ENCODE measurements around the gene ROBO2.

The ROBO2 gene

DNA sequence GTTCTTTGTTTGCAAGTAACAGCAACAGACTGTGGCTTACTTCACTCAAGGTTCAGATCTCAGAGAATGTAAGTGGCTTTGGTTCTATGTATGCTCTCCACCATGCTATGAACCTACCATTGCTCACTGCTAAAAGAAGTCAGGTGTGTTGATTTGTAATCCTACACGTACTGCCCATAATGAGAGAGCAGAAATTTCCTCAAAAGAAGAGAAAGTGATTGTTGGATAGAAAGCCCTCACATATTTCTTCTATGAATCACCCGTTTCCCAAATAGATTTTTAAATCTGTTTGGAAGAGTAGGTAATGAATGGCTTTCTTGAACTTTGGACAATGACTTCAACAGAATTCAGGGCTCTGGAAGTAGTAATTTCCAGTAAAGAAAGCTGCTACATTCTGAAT lies 565.4 kb downstream of the ROBO2 start:
- no peak overlapping the region for H3K4me3 ChIP-seq (ENCODE audit: low read depth, low read length)
- TF ChIP-seq, protein P1, sequence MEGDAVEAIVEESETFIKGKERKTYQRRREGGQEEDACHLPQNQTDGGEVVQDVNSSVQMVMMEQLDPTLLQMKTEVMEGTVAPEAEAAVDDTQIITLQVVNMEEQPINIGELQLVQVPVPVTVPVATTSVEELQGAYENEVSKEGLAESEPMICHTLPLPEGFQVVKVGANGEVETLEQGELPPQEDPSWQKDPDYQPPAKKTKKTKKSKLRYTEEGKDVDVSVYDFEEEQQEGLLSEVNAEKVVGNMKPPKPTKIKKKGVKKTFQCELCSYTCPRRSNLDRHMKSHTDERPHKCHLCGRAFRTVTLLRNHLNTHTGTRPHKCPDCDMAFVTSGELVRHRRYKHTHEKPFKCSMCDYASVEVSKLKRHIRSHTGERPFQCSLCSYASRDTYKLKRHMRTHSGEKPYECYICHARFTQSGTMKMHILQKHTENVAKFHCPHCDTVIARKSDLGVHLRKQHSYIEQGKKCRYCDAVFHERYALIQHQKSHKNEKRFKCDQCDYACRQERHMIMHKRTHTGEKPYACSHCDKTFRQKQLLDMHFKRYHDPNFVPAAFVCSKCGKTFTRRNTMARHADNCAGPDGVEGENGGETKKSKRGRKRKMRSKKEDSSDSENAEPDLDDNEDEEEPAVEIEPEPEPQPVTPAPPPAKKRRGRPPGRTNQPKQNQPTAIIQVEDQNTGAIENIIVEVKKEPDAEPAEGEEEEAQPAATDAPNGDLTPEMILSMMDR (IDR thresholded peaks at IDR 0.05; ENCODE audit: borderline replicate concordance, insufficient read depth, low read depth, low read length): no peak

DNA sequence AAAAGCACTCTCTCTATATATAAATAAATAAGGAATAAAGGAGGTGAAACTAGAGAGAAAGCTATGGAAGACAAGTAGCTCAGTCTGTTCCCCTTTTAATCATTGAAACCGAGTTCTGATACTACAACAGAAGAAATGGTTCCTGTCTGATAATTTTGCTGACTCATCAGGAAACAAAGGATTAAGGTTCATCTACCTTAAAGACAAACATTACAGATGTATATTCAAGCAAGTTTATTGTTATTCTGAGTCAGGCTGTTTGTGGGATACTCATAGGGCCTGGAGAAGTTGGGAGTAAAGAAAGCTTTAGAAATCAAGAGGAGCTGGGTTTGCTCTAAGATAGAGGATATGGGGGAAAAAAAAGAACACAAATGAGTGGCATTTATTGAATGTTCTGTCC lies 566.0 kb downstream of the ROBO2 start:
- no peak overlapping the region for H3K4me3 ChIP-seq (ENCODE audit: low read depth, low read length)
- TF ChIP-seq, protein P1 (IDR thresholded peaks at IDR 0.05; ENCODE audit: borderline replicate concordance, insufficient read depth, low read depth, low read length): no peak

DNA sequence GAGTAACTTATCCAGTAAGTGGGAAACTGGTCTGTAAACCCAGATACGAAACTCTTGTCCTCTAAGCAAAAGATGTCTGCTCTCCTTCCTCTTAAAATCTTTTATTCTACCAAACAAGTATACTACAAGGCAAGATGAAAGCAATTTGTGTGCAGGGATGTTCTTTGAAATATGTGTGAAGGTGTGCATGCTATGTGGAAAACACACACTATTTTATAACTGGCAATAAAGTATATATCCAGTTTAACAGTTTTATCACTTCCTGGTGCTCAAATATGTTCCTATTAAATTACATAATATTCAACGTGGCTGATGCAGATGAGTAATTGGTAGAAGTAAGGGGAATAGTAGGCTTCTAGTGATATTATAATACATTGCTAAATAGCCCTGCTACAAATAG lies 566.5 kb downstream of the ROBO2 start:
- no peak overlapping the region for H3K4me3 ChIP-seq (ENCODE audit: low read depth, low read length)
- TF ChIP-seq, protein P1 (IDR thresholded peaks at IDR 0.05; ENCODE audit: borderline replicate concordance, insufficient read depth, low read depth, low read length): no peak

DNA sequence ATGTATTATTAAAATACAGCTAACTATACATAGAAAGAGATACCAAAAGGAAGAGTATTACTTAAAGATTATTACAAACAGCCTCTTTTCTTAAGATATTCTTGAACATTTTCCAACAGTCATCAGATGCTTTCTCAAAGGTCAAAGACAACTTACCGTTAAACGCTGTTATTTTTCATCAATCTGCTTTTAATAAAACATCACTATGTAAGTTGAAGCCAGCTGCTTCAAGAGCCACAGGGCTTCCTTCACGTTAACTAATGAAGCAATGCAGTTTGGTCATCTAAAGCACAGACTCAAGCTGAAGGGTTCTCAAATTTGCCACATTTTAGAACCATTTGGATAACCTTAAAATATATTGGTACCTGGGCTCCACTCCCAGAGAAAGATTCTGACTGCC lies 578.8 kb downstream of the ROBO2 start:
- TF ChIP-seq, protein P1 (IDR thresholded peaks at IDR 0.05; ENCODE audit: borderline replicate concordance, insufficient read depth, low read depth, low read length): no peak
- no peak overlapping the region for H3K4me3 ChIP-seq (ENCODE audit: low read depth, low read length)

DNA sequence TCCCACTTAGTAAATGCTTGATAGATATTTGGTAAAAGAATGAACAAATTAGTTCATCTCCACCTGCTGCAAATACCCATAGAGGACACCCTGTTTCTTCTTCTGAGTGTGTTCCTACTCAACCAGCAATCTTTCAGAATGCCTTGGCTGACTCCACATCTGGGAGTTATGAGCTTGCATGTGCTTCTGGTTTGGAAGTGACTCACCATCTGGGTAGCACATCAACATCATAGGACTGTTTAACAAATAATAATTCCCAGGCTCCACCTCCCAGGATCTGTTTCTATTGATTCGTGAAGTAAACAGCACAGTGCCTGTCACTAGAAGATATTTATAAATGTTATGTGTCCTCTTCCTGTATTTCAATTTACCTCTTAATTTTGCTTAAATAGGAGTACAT lies 580.1 kb downstream of the ROBO2 start:
- no peak overlapping the region for H3K4me3 ChIP-seq (ENCODE audit: low read depth, low read length)
- TF ChIP-seq, protein P1 (IDR thresholded peaks at IDR 0.05; ENCODE audit: borderline replicate concordance, insufficient read depth, low read depth, low read length): no peak

DNA sequence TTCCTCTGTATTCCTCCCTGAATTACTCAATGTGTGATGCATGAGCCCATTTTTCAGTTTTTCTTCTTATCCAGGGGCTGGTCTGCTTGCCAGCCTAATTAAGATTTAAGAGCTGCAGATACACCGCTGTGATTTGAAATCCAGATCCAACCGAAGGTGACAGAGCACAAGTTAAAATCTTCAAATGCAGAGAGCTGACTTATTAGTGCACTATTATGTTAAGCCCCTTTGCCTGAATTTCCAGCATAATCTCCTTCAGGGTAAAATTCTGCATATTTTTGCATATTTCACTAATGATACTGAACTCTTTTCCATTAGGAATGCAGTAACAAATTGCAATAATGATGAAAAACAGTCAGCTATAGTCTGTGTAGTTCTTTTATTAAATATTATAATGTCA lies 583.6 kb downstream of the ROBO2 start:
- TF ChIP-seq, protein P1 (IDR thresholded peaks at IDR 0.05; ENCODE audit: borderline replicate concordance, insufficient read depth, low read depth, low read length): no peak

DNA sequence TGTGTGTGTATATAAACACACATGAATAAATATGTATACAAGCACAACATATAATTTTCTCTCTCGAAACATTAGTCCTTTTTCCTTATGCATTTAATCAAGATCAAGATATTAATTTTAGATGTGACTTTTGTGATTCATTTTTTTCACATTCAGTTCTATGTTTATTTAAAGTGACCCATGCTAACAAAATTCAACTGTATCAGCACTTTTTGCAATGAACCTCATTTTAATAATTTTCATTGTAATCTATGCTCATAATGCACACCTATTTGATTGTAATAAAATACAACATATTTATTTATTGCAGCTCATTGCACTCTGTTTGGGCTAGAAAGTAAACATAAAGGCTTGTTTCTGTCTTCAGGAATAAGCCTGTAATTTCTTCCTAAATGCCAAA lies 586.3 kb downstream of the ROBO2 start:
- H3K4me3 ChIP-seq (ENCODE audit: low read depth, low read length): no peak overlapping the region
- TF ChIP-seq, protein P1 (IDR thresholded peaks at IDR 0.05; ENCODE audit: borderline replicate concordance, insufficient read depth, low read depth, low read length): no peak

More for the DNA sequence above, 583.6 kb downstream of the ROBO2 start:
- H3K4me3 ChIP-seq (ENCODE audit: low read depth, low read length): no peak overlapping the region

Measured in GM12875 (cell line).